ENCODE data around the gene TMIE.

Gene TMIE, protein sequence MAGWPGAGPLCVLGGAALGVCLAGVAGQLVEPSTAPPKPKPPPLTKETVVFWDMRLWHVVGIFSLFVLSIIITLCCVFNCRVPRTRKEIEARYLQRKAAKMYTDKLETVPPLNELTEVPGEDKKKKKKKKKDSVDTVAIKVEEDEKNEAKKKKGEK

DNA sequence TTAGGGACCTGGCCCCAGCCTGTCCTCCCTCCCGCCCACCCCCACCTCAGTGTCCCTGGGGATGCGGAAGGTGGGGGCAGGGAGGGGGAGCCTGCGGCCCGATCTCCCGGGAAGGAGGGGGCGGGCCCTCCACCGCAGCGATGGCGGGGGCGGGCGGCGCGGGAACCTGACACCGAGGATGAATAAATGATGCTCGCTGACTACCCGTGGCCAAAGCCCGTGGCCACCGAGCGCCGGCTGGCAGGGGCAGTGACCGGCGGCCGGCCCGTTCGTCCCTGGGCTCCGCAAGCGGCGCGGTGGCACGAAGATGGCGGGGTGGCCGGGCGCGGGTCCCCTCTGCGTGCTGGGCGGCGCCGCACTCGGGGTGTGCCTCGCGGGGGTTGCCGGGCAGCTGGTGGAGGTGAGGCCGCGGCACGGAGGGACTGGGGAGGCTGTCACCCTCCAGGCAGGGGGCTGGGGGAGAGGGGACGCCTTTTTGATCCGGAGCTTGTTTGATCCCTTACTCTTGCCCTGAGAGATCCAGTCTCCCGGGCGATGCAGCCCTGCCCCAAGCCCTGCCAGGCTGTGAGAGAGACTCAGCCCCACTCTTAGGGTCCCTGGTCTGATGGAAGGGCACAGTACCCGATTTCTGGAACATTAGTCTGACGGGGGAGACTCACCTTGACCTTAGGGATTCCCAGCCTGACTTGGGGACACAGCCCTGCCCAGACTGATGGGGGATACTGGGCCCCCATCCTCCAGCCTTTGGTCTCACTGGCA, at the start of gene TMIE:
Gene TMIE (plus strand): TSS at position 212 of the 759 bp plus-strand sequence. CDS start 96 bp downstream, at position 308.
- no peak for DNase-seq (ENCODE audit: low spot score)

- no peak for DNase-seq (ENCODE audit: low spot score)
These were observed 45.9 kb upstream of the TMIE start for GRCh38 chr3:46655271-46655670.

DNA sequence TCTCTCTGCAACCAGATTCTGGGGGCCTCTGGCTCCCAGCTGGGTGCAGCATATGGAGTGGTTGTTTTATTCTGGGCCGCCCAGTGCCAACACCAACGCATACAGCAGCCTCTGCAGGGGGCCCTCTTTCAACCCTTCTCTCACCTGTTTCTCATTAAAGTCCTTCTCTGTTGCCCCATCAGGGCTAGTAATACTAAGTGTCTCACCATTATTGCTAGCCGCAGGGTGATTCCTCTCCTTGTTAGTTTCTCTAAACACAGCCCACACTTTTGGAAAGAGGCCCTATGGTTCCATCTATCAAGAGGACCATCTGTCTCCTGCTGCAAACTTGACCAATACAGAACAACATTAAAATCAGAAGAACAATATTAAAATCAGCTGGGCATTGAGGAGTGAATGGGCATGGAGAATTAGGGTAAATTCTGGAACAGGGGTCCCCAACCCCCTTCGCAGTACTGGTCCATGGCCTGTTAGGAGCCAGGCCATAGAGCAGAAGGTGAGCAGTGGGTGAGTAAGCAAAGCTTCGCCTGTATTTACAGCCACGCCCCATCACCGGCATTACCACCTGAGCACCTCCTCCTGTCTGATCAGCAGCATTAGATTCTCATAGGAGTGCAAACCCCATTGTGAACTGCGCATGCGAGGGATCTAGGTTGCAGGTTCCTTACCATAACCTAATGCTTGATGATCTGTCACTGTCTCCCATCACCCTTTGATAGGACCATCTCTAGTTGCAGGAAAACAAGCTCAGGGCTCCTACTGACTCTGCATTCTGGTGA, 44.2 kb upstream of the TMIE start:
- DNase-seq (ENCODE audit: low spot score): no peak

GRCh38 chr3:46659285-46659684, 41.9 kb upstream of the TMIE start:
- DNase-seq (ENCODE audit: low spot score): no peak

DNA sequence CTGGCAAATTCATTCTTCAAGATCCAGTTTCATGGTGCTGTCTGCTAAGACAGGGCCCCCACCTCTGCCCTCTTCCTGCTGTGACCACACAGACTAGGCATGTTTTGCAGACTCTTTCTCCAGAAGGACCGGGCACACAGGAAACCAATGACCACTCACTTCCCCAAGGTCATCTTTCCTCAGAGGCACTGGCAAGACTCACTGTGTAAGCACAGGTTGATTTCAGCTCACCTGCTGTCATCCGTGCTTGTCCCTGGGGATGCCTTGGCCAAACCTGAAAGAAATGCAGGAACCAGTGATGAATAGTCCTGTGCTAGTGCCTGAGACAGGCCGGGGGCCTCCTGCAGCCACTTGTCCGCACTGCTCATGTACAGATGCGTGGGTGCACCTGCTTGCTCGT, 41.2 kb upstream of the TMIE start:
- DNase-seq (ENCODE audit: low spot score): no peak

GRCh38 chr3:46660543-46661523, 40.4 kb upstream of the TMIE start:
- DNase-seq (ENCODE audit: low spot score): no peak

DNA sequence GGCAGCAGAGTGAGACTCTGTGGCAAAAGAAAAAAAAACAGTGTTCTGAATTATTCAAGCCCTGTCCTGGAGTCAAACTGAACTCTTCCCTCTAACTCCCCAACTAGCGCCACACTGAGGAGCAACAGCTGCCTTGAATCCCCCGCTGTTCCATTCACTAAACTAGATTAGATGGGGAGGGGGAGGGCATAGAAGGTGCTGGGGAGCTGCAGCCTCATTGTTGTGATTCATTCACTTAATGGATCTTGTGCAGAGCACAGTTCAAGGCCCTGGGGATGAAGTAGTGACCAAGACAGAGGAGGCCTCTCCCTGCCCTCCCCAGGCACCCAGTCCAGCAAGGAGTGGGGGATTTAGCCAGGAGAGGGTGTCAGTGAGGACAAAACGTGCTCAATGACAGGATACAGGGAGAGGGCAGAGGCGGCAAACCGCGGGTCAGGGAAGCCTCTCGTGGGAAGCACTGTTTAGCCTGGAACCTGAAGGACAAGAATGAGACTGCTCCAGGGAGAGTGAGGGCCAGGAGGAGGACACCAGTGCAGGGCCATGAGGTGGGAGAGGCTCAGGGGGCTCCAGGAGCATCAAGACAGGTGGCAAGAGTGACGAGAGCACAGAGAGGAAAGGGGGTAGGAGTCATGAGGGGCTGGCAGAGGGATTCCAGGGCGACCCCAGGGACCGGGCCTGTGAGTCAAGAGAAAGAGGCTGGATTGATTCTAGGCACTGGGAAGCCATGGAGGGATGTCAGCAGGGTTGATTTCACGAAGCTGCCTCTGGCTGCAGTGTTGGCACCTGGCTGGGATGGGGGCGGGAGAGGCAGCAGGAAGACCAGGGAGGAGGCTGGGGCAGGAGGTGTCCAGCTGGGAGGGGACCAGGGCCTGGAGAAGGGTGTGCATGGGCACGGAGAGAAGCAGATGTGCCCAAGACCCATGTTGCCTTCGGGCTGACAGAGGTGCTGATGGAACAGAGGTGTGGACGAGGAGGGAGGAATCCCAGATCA, 39.1 kb upstream of the TMIE start:
- DNase-seq (ENCODE audit: low spot score): no peak

GRCh38 chr3:46662771-46663551, 38.2 kb upstream of the TMIE start:
- DNase-seq (ENCODE audit: low spot score): no peak

DNA sequence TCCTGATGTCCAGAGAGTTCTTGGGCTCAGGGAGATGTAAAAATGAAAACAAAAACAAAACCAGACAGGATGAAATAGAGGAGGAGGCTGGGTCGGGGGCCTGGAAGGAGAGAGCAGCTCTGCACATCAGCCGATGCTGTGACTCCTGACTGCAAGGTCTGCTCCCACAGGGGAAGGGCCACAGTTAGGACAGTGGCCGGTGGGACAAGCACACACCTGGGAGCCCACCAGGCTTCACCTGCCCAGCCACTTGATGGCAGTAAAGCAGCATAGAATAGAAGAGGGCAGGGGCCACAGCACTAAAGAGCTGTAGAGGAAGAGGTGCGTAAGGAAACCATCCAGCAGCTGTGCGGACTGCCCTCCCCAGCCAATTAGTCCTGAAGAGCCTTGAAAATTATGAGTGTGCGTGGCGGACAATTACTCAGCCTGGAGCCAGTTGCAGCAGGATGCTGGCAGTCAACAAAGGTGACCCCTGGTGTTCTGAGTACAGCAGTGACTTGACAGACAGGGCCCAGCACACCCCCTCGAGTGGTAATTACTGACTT, 37.5 kb upstream of the TMIE start:
- DNase-seq (ENCODE audit: low spot score): no peak

- no peak for DNase-seq (ENCODE audit: low spot score)
These were observed 36.8 kb upstream of the TMIE start for GRCh38 chr3:46664188-46664970.

- DNase-seq (ENCODE audit: low spot score): no peak
These were observed 36.0 kb upstream of the TMIE start for GRCh38 chr3:46664971-46665762.

DNA sequence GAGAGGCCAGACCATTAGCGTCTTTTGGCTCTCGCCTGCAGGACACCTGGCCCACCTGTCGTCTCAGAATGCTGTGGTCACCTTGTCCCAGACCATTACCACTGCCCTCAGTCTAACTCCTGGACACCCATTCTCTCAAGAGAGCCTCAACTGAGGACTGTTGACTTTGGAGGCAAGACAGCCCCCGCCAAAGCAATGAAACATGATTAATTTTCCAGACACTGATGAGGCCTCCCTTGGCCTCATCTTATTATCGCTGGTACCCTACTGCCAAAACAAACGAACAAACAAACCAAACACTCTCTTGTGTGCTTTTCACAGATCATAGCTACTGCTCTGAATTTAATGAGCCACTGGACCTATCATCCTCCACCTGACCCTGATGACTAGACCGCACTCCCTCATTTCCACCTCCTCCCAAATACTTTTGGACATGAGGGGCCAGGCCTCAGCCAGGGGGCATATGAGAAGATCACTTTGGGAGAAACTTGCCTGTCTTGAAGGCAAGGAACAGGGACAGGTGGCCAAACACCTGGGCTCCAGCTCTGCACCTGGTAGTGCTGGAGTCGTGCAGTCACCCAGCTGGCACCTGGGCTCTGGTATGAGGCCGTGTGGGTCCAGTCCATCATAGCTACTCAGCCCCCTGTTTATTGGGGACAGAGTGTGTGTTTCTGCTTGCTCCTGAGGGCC, 35.3 kb upstream of the TMIE start:
- no peak for DNase-seq (ENCODE audit: low spot score)

DNA sequence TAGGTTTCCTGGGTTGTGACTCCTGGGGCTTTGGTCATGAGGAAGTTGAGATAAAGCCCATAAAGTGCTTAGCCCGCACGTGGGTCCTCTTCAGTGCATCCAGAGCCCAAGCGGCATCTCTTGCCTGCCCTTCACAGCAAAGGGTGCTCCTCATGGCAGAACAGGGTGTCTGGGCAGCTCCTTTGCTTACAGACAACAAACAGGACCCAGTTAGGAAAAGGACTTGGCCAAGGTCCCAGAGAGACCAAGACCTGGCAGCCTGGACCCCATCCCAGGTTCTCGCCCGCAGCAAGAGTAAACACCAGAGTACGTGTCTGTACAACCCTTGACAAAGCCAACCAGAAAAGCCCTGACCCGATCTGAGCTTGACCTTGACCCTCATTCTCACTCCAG, 34.7 kb upstream of the TMIE start:
- DNase-seq (ENCODE audit: low spot score): no peak

- DNase-seq (ENCODE audit: low spot score): no peak
These were observed 34.1 kb upstream of the TMIE start for GRCh38 chr3:46667061-46667621.

GRCh38 chr3:46667657-46668056, 33.5 kb upstream of the TMIE start:
- DNase-seq (ENCODE audit: low spot score): no peak

GRCh38 chr3:46668116-46668515, 33.1 kb upstream of the TMIE start:
- no peak for DNase-seq (ENCODE audit: low spot score)

DNA sequence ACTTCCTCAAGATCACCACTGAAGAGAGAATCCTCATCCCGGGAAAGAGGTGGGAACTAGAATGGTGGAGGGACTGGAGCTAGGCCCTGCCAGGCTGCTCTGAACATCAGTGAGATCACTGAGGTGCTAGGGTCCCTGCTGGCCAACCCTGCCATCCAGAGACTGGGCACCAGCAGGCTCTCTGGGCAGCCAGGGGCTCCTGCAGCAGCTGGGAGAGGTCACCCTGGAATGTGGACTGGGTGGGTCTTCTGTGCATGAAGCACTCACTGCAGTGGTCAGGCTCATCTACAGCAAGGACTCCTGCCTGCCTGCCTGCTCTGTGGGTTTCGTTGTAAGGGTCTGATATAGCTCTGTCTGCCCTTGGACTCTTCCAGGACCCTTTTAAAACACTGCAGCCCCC, 32.6 kb upstream of the TMIE start:
- no peak for DNase-seq (ENCODE audit: low spot score)
